Keratinocyte (primary cell): ENCODE measurements around the gene PNKD. TPM values are rescaled to one million over a fixed set of nuclear protein-coding genes. Genes with fewer than 3 reads are reported as not detected.

ENCODE experiments used
- DNase-seq: peaks from one replicate; pipeline ENCODE4 v3.0.0-alpha.2; 2011; ENCODE audit warnings: low read depth, missing footprints, low spot score
- FAIRE-seq: peaks from 2 replicates; lab custom pipeline; 2011; peaks lifted over from hg19 to GRCh38; lab: Jason Lieb, UNC
- H2AFZ ChIP-seq: 2 replicates; pipeline ENCODE4 v1.6.0; 2012; ENCODE audit warnings: low read length, control low read depth, inconsistent platforms; ENCODE audit not compliant: control insufficient read depth
- H3K27ac ChIP-seq: 2 replicates; pipeline ENCODE4 v1.5.1; 2011; ENCODE audit warnings: low read length; ENCODE audit not compliant: control insufficient read depth, insufficient read depth
- H3K27me3 ChIP-seq: 3 replicates; pipeline ENCODE4 v1.6.0; 2011; ENCODE audit warnings: low read length; ENCODE audit not compliant: control insufficient read depth, insufficient read depth; ENCODE audit errors: extremely low read depth
- H3K36me3 ChIP-seq, 2 experiments: 2 replicates in 1 of 2; 3 replicates in 1 of 2; pipeline ENCODE4 v1.5.1; 2011; ENCODE audit warnings: low read length in 2 of 2, mild to moderate bottlenecking in 1 of 2; ENCODE audit not compliant: control insufficient read depth in 2 of 2, insufficient read depth in 2 of 2; ENCODE audit errors: extremely low read depth in 1 of 2
- H3K4me1 ChIP-seq: 3 replicates; pipeline ENCODE4 v1.5.1; 2011; ENCODE audit warnings: low read length; ENCODE audit not compliant: control insufficient read depth, insufficient read depth; ENCODE audit errors: extremely low read depth
- H3K4me2 ChIP-seq: 3 replicates; pipeline ENCODE4 v1.6.0; 2011; ENCODE audit warnings: low read depth, low read length; ENCODE audit not compliant: control insufficient read depth, insufficient read depth; ENCODE audit errors: extremely low read depth
- H3K4me3 ChIP-seq, 3 experiments: fragments of 200-600 bp in 1 of 3; sonication (generic) in 1 of 3; 2 replicates in 2 of 3; 3 replicates in 1 of 3; pipeline ENCODE4 v1.5.1; 2011 to 2016; ENCODE audit warnings: low read length in 3 of 3, mild to moderate bottlenecking in 3 of 3, control low read depth in 2 of 3, inconsistent platforms in 1 of 3, low read depth in 1 of 3, mixed read lengths in 1 of 3, mixed run types in 1 of 3, moderate library complexity in 1 of 3; ENCODE audit not compliant: control insufficient read depth in 2 of 3, insufficient read depth in 2 of 3; ENCODE audit errors: extremely low read depth in 1 of 3
- H3K79me2 ChIP-seq: 2 replicates; pipeline ENCODE4 v1.6.0; 2012; ENCODE audit warnings: low read length; ENCODE audit not compliant: control insufficient read depth, insufficient read depth
- H3K9ac ChIP-seq: 3 replicates; pipeline ENCODE4 v1.6.0; 2011; ENCODE audit warnings: low read length; ENCODE audit not compliant: control insufficient read depth, insufficient read depth; ENCODE audit errors: extremely low read depth
- H3K9me1 ChIP-seq: 3 replicates; pipeline ENCODE4 v1.6.0; 2011; ENCODE audit warnings: low read length; ENCODE audit not compliant: control insufficient read depth, insufficient read depth; ENCODE audit errors: extremely low read depth
- H3K9me3 ChIP-seq: 2 replicates; pipeline ENCODE4 v1.5.1; 2012; ENCODE audit warnings: low read depth, low read length; ENCODE audit not compliant: control insufficient read depth
- H4K20me1 ChIP-seq: 3 replicates; pipeline ENCODE4 v1.6.0; 2011; ENCODE audit warnings: low read length; ENCODE audit not compliant: control insufficient read depth, insufficient read depth; ENCODE audit errors: extremely low read depth
- EZH2 ChIP-seq: IDR thresholded peaks from one replicate; pipeline ENCODE4 v1.6.1; 2012; ENCODE audit warnings: inconsistent platforms, mild to moderate bottlenecking, low read length, moderate library complexity
- dilution Hi-C: fragments of 300-500 bp; cut with MboI; formaldehyde crosslinking; loops from one replicate; pipeline ENCODE4 v1.7.0; 2020; ENCODE audit warnings: low sequenced_read_pairs; ENCODE audit not compliant: extremely low pct_ligation_motif_present
- polyA plus RNA-seq, 5 experiments: library from polyadenylated mRNA; depleted of rRNA in 3 of 5; stranded (reverse) in 3 of 5; stranded (forward) in 1 of 5; unstranded in 1 of 5; fragments of >200 nt; gene quantifications; 1 replicate in 1 of 5; 2 replicates in 3 of 5; 3 replicates in 1 of 5; pipeline versions ENCODE4 v1.2.1 to v1.2.3, GENCODE V29; 2011 to 2012; ENCODE audit warnings: missing spikeins in 2 of 5, low read depth in 1 of 5, low replicate concordance in 1 of 5
- TF ChIP-seq, protein P1 (sequence below), 3 experiments: IDR thresholded peaks in 1 of 3; conservative IDR thresholded peaks in 1 of 3; optimal IDR thresholded peaks in 1 of 3; 2 replicates in 2 of 3; 3 replicates in 1 of 3; pipeline versions ENCODE3 to v1.5.1; 2011; ENCODE audit warnings: low read length in 3 of 3, mild to moderate bottlenecking in 3 of 3, moderate library complexity in 2 of 3, control low read depth in 1 of 3, inconsistent platforms in 1 of 3; ENCODE audit not compliant: insufficient read depth in 2 of 3; ENCODE audit errors: extremely low read depth in 1 of 3

The PNKD gene
- polyA plus RNA-seq, 1 donor (not counting 4 experiments of a cell fraction or from before 2014, with no cell fraction given), result 22.8 TPM

DNA sequence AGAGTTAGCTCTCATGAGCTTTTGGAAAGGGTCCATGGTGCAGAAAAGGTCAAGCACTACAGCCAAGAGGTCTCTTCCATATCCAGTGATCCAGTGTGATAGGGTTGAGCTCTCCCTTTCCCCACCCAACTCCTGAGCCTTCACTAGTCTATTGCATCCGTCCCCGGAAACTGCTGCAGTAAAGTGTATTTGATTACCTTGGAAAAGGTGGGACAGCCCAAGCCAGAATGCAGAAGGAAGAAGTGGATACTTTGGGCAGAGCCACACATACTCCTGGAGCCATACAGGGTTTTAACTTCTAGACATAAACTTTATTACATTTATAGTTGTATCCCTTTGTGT lies 3.6 kb downstream of the PNKD start:
- no peak for DNase-seq
- Histone ChIP-seq H3K4me2 (no peak overlapping the region), H3K36me3 (peaks cover 45 to 47% of the 10 kb centered on the region in 2 experiments)

DNA sequence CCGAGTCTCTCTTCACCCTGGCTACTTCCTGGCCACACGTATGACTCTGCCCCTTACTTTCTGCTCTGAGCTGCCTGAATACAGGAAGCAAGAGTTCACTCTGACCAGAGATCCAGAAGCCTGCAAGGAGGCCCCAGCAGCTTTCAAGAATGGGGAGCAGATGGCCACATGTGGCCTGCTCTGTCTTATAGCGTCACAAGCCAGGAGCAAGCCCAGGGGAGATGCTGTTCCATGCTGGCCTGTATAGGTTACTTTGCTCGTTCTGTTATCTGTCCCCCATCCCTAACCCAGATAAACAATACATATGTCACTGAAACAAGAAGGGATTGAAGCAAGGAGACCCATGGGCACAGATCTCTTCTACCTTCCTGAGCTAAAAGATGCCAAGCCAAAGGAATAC lies 4.3 kb downstream of the PNKD start:
- Histone ChIP-seq H3K4me1 (peaks cover 23% of the 10 kb centered on the region), H3K27ac (no peak overlapping the region), H3K9me3 (no peaks in the 10 kb centered on the region), H3K79me2 (peaks cover 36% of the 10 kb centered on the region), H3K4me2 (no peak overlapping the region), H2AFZ (no peak overlapping the region), H3K4me3 (no peak overlapping the region), H4K20me1 (peaks cover 15% of the 10 kb centered on the region), H3K27me3 (no peaks in the 10 kb centered on the region), H3K36me3 (peaks cover 52 to 55% of the 10 kb centered on the region in 2 experiments), H3K9me1 (no peaks in the 10 kb centered on the region), H3K9ac (no peak overlapping the region)
- DNase-seq (no peak), FAIRE-seq (no peak)
- TF ChIP-seq, protein P1, sequence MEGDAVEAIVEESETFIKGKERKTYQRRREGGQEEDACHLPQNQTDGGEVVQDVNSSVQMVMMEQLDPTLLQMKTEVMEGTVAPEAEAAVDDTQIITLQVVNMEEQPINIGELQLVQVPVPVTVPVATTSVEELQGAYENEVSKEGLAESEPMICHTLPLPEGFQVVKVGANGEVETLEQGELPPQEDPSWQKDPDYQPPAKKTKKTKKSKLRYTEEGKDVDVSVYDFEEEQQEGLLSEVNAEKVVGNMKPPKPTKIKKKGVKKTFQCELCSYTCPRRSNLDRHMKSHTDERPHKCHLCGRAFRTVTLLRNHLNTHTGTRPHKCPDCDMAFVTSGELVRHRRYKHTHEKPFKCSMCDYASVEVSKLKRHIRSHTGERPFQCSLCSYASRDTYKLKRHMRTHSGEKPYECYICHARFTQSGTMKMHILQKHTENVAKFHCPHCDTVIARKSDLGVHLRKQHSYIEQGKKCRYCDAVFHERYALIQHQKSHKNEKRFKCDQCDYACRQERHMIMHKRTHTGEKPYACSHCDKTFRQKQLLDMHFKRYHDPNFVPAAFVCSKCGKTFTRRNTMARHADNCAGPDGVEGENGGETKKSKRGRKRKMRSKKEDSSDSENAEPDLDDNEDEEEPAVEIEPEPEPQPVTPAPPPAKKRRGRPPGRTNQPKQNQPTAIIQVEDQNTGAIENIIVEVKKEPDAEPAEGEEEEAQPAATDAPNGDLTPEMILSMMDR (optimal IDR thresholded peaks at IDR 0.05 in 1 of 3, IDR thresholded peaks at IDR 0.05 in 1 of 3, conservative IDR thresholded peaks at IDR 0.05 in 1 of 3; ENCODE audit: extremely low read depth in 1 of 3, insufficient read depth in 2 of 3, low read length in 3 of 3), result no peak
- TF ChIP-seq EZH2, result no peak
- dilution Hi-C loops, result no loop called here

More for the DNA sequence above, 3.6 kb downstream of the PNKD start:
- dilution Hi-C loops, result no loop called here
- Histone ChIP-seq H4K20me1 (peaks cover 13% of the 10 kb centered on the region), H3K79me2 (peaks cover 36% of the 10 kb centered on the region), H3K27ac (no peak overlapping the region), H3K27me3 (no peaks in the 10 kb centered on the region), H3K9me1 (peaks cover 2% of the 10 kb centered on the region), H3K4me1 (peaks cover 27% of the 10 kb centered on the region), H3K9me3 (no peaks in the 10 kb centered on the region), H3K4me3 (no peak overlapping the region), H3K9ac (no peak overlapping the region), H2AFZ (no peak overlapping the region)
- FAIRE-seq, result no peak
- TF ChIP-seq, protein P1 (optimal IDR thresholded peaks at IDR 0.05 in 1 of 3, IDR thresholded peaks at IDR 0.05 in 1 of 3, conservative IDR thresholded peaks at IDR 0.05 in 1 of 3; ENCODE audit: extremely low read depth in 1 of 3, insufficient read depth in 2 of 3, low read length in 3 of 3), result no peak
- TF ChIP-seq EZH2, result no peak
